OCI-LY3 (cell line): ENCODE results near the gene IRAK3.
A peak's percentile ranks its signal among the peaks of the same experiment; 100 is the strongest.

Experiments
- H2AFZ ChIP-seq: fragments of 200-600, 300-600 bp; shearing (Covaris generic); 2 replicates; pipeline ENCODE4 v1.6.0; 2014; ENCODE audit warnings: antibody characterized with exemption, low read depth, low read length
- H3K27ac ChIP-seq: fragments of 200-600, 300-600 bp; sonication (generic); 2 replicates; pipeline ENCODE4 v1.5.1; 2014; ENCODE audit warnings: mild to moderate bottlenecking, low read length, moderate library complexity, mixed read lengths
- H3K27me3 ChIP-seq: fragments of 200-600, 300-600 bp; sonication (generic); 2 replicates; pipeline ENCODE4 v1.6.1; 2014; ENCODE audit warnings: low read depth, low read length, mixed read lengths
- H3K36me3 ChIP-seq: fragments of 200-600, 300-600 bp; sonication (generic); replicated peaks from 2 replicates; pipeline ENCODE3; 2014; ENCODE audit warnings: low read depth, low read length, mixed read lengths
- H3K4me1 ChIP-seq: fragments of 300-600, 200-600 bp; sonication (generic); 2 replicates; pipeline ENCODE4 v1.6.1; 2014; ENCODE audit warnings: low read length, mixed read lengths
- H3K4me2 ChIP-seq: fragments of 200-600, 300-600 bp; sonication (generic); 2 replicates; pipeline ENCODE4 v1.6.1; 2014; ENCODE audit warnings: low read length, mixed read lengths
- H3K4me3 ChIP-seq: fragments of 300-600, 200-600 bp; sonication (generic); 2 replicates; pipeline ENCODE4 v1.5.1; 2014; ENCODE audit warnings: antibody characterized with exemption, mild to moderate bottlenecking, low read length, moderate library complexity
- H3K79me2 ChIP-seq: fragments of 300-600, 200-600 bp; shearing (Covaris generic); 2 replicates; pipeline ENCODE4 v1.6.1; 2014; ENCODE audit warnings: mild to moderate bottlenecking, low read length, mixed read lengths
- H3K9ac ChIP-seq: fragments of 300-600, 200-600 bp; shearing (Covaris generic); 2 replicates; pipeline ENCODE4 v1.6.0; 2014; ENCODE audit warnings: mild to moderate bottlenecking, low read length, moderate library complexity
- H3K9me3 ChIP-seq: fragments of 200-600, 300-600 bp; shearing (Covaris generic); 2 replicates; pipeline ENCODE4 v1.6.1; 2014; ENCODE audit warnings: low read length, mixed read lengths; ENCODE audit not compliant: insufficient read depth
- H4K20me1 ChIP-seq: fragments of 200-600, 300-600 bp; sonication (generic); 2 replicates; pipeline ENCODE4 v1.6.1; 2016; ENCODE audit warnings: low read length, mixed read lengths; ENCODE audit not compliant: insufficient read depth
- EZH2phosphoT487 ChIP-seq: fragments of 200-600 bp; shearing (Covaris generic); IDR thresholded peaks from 2 replicates; pipeline ENCODE4 v1.6.1; 2018; ENCODE audit warnings: antibody characterized with exemption, mixed run types, low read depth
- TF ChIP-seq, protein P1 (sequence below): fragments of 200-600, 300-600 bp; sonication (generic); IDR thresholded peaks from 2 replicates; pipeline ENCODE4 v1.5.1; 2014; ENCODE audit warnings: antibody characterized with exemption, low read length, low read depth

Gene IRAK3

DNA sequence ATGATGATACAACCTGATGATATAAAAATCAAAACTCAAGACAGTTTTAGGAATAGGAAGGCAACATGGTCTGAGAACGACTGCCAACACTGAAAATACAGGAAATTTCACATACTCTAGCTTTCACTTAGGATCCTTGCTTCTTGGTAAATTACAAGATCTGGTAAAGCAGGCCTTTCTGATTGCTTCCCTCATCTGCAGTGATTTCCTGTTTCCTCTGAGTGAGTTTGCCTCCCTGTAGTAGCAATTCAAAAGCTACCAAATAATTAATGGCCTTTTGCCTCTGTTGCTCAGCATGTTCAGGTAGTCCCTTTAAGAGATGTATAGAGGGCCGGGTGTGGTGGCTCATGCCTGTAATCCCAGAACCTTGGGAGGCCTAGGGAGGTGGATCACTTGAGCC lies 2.0 kb upstream of the IRAK3 start:
- H3K36me3 ChIP-seq: no peaks in the 10 kb centered on the region

GRCh38 chr12:66187821-66188220 lies 1.2 kb upstream of the IRAK3 start:
- Histone ChIP-seq H4K20me1 (no peaks in the 10 kb centered on the region), H3K4me1 (peaks cover 14% of the 10 kb centered on the region), H3K4me3 (no peak overlapping the region), H3K9me3 (no peaks in the 10 kb centered on the region), H3K27me3 (no peaks in the 10 kb centered on the region), H3K4me2 (no peak overlapping the region), H3K9ac (no peak overlapping the region), H3K36me3 (no peaks in the 10 kb centered on the region), H3K79me2 (no peaks in the 10 kb centered on the region), H3K27ac (no peak overlapping the region), H2AFZ (no peak overlapping the region)
- no peak for TF ChIP-seq EZH2phosphoT487
- TF ChIP-seq, protein P1, sequence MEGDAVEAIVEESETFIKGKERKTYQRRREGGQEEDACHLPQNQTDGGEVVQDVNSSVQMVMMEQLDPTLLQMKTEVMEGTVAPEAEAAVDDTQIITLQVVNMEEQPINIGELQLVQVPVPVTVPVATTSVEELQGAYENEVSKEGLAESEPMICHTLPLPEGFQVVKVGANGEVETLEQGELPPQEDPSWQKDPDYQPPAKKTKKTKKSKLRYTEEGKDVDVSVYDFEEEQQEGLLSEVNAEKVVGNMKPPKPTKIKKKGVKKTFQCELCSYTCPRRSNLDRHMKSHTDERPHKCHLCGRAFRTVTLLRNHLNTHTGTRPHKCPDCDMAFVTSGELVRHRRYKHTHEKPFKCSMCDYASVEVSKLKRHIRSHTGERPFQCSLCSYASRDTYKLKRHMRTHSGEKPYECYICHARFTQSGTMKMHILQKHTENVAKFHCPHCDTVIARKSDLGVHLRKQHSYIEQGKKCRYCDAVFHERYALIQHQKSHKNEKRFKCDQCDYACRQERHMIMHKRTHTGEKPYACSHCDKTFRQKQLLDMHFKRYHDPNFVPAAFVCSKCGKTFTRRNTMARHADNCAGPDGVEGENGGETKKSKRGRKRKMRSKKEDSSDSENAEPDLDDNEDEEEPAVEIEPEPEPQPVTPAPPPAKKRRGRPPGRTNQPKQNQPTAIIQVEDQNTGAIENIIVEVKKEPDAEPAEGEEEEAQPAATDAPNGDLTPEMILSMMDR: no peak

More for the DNA sequence above, 2.0 kb upstream of the IRAK3 start:
- 0 out of 2 replicates have a peak overlapping the region, but pooled peaks have one; percentile 6 for H3K4me2 ChIP-seq
- no peaks in the 10 kb centered on the region for H3K9me3 ChIP-seq
- H2AFZ ChIP-seq: peak overlapping the region; percentile 60; the same call in 1 of the 2 replicates
- H3K4me1 ChIP-seq: peaks cover 14% of the 10 kb centered on the region
- H4K20me1 ChIP-seq: no peaks in the 10 kb centered on the region
- H3K79me2 ChIP-seq: no peaks in the 10 kb centered on the region
- H3K4me3 ChIP-seq: no peak overlapping the region
- no peak overlapping the region for H3K9ac ChIP-seq
- no peak overlapping the region for H3K27ac ChIP-seq
- no peaks in the 10 kb centered on the region for H3K27me3 ChIP-seq
- no peak for TF ChIP-seq EZH2phosphoT487
- TF ChIP-seq, protein P1: no peak

DNA sequence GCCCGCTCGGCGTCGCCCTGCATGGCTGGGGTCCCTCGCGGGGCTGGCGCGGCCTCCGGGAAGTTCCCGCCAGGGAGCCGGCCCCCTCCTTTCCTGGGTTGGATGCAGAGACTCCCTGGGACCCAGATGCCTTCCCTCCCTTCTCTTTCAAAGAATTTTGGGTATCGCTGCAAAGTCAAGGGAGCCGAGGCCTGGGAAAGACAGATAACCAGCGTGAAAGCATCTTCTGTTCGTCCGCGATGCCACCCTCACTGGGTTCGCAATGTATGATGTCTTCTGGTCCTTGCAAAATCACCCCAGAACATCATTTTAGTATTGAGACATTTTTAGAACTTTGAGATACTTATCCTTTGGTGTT lies 451 bp downstream of the IRAK3 start:
- H3K27ac ChIP-seq: no peak overlapping the region
- no peaks in the 10 kb centered on the region for H3K9me3 ChIP-seq
- H3K36me3 ChIP-seq: no peaks in the 10 kb centered on the region
- H3K9ac ChIP-seq: no peak overlapping the region
- no peak overlapping the region for H3K4me2 ChIP-seq
- H3K4me3 ChIP-seq: no peak overlapping the region
- H3K27me3 ChIP-seq: no peaks in the 10 kb centered on the region
- H2AFZ ChIP-seq: no peak overlapping the region
- no peaks in the 10 kb centered on the region for H4K20me1 ChIP-seq
- H3K79me2 ChIP-seq: no peaks in the 10 kb centered on the region
- no peak for TF ChIP-seq EZH2phosphoT487
- TF ChIP-seq, protein P1: no peak
- H3K4me1 ChIP-seq: peaks cover 26% of the 10 kb centered on the region

- Histone ChIP-seq H3K79me2 (no peaks in the 10 kb centered on the region), H3K27ac (no peak overlapping the region), H3K27me3 (no peaks in the 10 kb centered on the region), H3K4me2 (no peak overlapping the region), H3K9me3 (no peaks in the 10 kb centered on the region), H3K4me3 (no peak overlapping the region), H3K9ac (no peak overlapping the region), H2AFZ (no peak overlapping the region), H3K36me3 (no peaks in the 10 kb centered on the region), H3K4me1 (peaks cover 30% of the 10 kb centered on the region), H4K20me1 (no peaks in the 10 kb centered on the region)
- no peak for TF ChIP-seq EZH2phosphoT487
- TF ChIP-seq, protein P1: no peak
These were observed 875 bp downstream of the IRAK3 start for GRCh38 chr12:66189889-66190288.
